Thoracic aorta (tissue), 2 donors: ENCODE measurements around the gene ANKRD35. TPM values are rescaled to one million over a fixed set of nuclear protein-coding genes. Genes with fewer than 3 reads are reported as not detected.

Experiments
- ATAC-seq: fragments of 150-250 bp; one replicate; pipeline ENCODE4 v1.8.0; 2017; ENCODE audit warnings: low read depth; ENCODE audit not compliant: insufficient number of reproducible peaks, low FRiP score
- DNase-seq: peaks from one replicate; pipeline ENCODE4 v3.0.0-alpha.2; 2020; ENCODE audit warnings: low spot score
- H3K27ac ChIP-seq, 2 donors: fragments of 200-600 bp; sonication (generic); 1 replicate in 1 of 2; 2 replicates in 1 of 2; pipeline ENCODE4 v1.5.1; 2016; ENCODE audit warnings: mild to moderate bottlenecking in 2 of 2, moderate library complexity in 2 of 2
- H3K27me3 ChIP-seq: fragments of 200-600 bp; sonication (generic); replicated peaks from 2 replicates; pipeline ENCODE4 v1.6.0; 2016; ENCODE audit warnings: mild to moderate bottlenecking; ENCODE audit not compliant: insufficient read depth
- H3K36me3 ChIP-seq: fragments of 200-600 bp; sonication (generic); one replicate; pipeline ENCODE4 v1.5.1; 2016
- H3K4me1 ChIP-seq, 2 donors: fragments of 200-600 bp; sonication (generic); 1 replicate in 1 of 2; 2 replicates in 1 of 2; pipeline versions ENCODE4 v1.5.1 to v1.6.0; 2016; ENCODE audit warnings: low read depth in 2 of 2, mild to moderate bottlenecking in 1 of 2; ENCODE audit not compliant: control insufficient read depth in 1 of 2
- H3K4me3 ChIP-seq: fragments of 200-600 bp; sonication (generic); 2 replicates; pipeline ENCODE4 v1.5.1; 2016; ENCODE audit warnings: mild to moderate bottlenecking
- H3K9me3 ChIP-seq: fragments of 200-600 bp; sonication (generic); 2 replicates; pipeline ENCODE4 v1.5.1; 2016
- total RNA-seq, 2 donors: library from RNA; depleted of rRNA; stranded (reverse); fragments of >200 nt; gene quantifications; one replicate each; pipeline versions ENCODE4 v1.1.0 to v1.2.3, GENCODE V29; 2016
- TF ChIP-seq, protein P1 (sequence below): fragments of 200-600 bp; sonication (generic); IDR thresholded peaks from one replicate; pipeline ENCODE4 v1.5.1; 2019; ENCODE audit warnings: antibody characterized with exemption

ANKRD35 gene
- total RNA-seq, 2 donors from 2014 or later = 9.6 to 15.7 TPM

- no peak for ATAC-seq
- TF ChIP-seq, protein P1, sequence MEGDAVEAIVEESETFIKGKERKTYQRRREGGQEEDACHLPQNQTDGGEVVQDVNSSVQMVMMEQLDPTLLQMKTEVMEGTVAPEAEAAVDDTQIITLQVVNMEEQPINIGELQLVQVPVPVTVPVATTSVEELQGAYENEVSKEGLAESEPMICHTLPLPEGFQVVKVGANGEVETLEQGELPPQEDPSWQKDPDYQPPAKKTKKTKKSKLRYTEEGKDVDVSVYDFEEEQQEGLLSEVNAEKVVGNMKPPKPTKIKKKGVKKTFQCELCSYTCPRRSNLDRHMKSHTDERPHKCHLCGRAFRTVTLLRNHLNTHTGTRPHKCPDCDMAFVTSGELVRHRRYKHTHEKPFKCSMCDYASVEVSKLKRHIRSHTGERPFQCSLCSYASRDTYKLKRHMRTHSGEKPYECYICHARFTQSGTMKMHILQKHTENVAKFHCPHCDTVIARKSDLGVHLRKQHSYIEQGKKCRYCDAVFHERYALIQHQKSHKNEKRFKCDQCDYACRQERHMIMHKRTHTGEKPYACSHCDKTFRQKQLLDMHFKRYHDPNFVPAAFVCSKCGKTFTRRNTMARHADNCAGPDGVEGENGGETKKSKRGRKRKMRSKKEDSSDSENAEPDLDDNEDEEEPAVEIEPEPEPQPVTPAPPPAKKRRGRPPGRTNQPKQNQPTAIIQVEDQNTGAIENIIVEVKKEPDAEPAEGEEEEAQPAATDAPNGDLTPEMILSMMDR = no peak
- peak overlapping the region in 1 of 2 donors; percentile 37 for H3K27ac ChIP-seq
Measured at GRCh38 chr1:145886816-145887215, 1.1 kb upstream of the ANKRD35 start.

GRCh38 chr1:145886390-145886789 is 724 bp upstream of the ANKRD35 start:
- ATAC-seq = no peak
- peak overlapping the region; percentile 37 to 38 for H3K27ac ChIP-seq

More at GRCh38 chr1:145886816-145887215, 1.1 kb upstream of the ANKRD35 start:
- Histone ChIP-seq H3K9me3 (no peaks in the 10 kb centered on the region), H3K36me3 (no peaks in the 10 kb centered on the region), H3K4me1 (peaks cover 18 to 46% of the 10 kb centered on the region in 2 donors), H3K27me3 (no peaks in the 10 kb centered on the region), H3K4me3 (peak overlapping the region; percentile 81)
- DNase-seq = no peak

GRCh38 chr1:145884675-145885074 is 991 bp downstream of the ANKRD35 start:
- no peaks in the 10 kb centered on the region for H3K27me3 ChIP-seq
- H3K27ac ChIP-seq = no peak overlapping the region
- H3K4me3 ChIP-seq = no peak overlapping the region
- TF ChIP-seq, protein P1 = no peak
- H3K4me1 ChIP-seq = peaks cover 5 to 25% of the 10 kb centered on the region in 2 donors
- DNase-seq = no peak
- no peaks in the 10 kb centered on the region for H3K36me3 ChIP-seq
- ATAC-seq = no peak
- no peaks in the 10 kb centered on the region for H3K9me3 ChIP-seq

More at GRCh38 chr1:145886390-145886789, 724 bp upstream of the ANKRD35 start:
- H3K27me3 ChIP-seq = no peaks in the 10 kb centered on the region
- no peaks in the 10 kb centered on the region for H3K9me3 ChIP-seq
- H3K36me3 ChIP-seq = no peaks in the 10 kb centered on the region
- peaks cover 14 to 42% of the 10 kb centered on the region in 2 donors for H3K4me1 ChIP-seq
- DNase-seq = no peak
- TF ChIP-seq, protein P1 = no peak
- peak overlapping the region; percentile 81 for H3K4me3 ChIP-seq

DNA sequence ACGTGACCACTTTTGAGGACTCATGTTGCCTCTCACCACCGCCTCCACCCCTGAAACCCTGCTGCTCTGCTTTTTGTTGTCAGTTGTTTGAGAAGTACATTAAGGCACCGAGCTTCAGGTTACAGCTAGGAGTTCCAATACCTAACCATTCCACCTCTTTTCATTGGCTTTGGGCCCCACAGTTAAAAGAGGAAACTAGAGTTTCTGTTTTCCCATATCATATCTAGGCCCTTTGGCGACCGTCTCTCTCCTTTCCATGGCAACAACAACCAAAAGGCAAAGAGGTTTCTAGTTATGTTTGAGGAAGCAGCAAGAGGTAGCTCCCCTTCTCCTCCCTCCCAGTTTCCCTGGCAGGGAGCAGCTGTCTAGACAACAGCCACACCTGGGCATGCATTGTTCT is 5.9 kb downstream of the ANKRD35 start:
- H3K4me1 ChIP-seq = peaks cover 0 to 2% of the 10 kb centered on the region in 2 donors
- ATAC-seq (no peak), DNase-seq (no peak)
- no peak overlapping the region for H3K27ac ChIP-seq
- H3K27me3 ChIP-seq = no peaks in the 10 kb centered on the region
- H3K36me3 ChIP-seq = no peaks in the 10 kb centered on the region
- H3K9me3 ChIP-seq = no peaks in the 10 kb centered on the region
- H3K4me3 ChIP-seq = no peak overlapping the region
- TF ChIP-seq, protein P1 = no peak

GRCh38 chr1:145878724-145879123 is 6.9 kb downstream of the ANKRD35 start:
- Histone ChIP-seq H3K9me3 (no peaks in the 10 kb centered on the region), H3K27me3 (no peaks in the 10 kb centered on the region), H3K27ac (no peak overlapping the region), H3K4me3 (no peak overlapping the region), H3K4me1 (no peaks in the 10 kb centered on the region), H3K36me3 (no peaks in the 10 kb centered on the region)
- DNase-seq (no peak), ATAC-seq (no peak)
- TF ChIP-seq, protein P1 = no peak
